ENCODE measurements around the gene TFAP2A.

GRCh38 chr6:10460096-10460495 is 45.2 kb upstream of the TFAP2A start:
- TF ChIP-seq POLR2A (IDR thresholded peaks at IDR 0.05) = no peak
- TF ChIP-seq, protein P1, sequence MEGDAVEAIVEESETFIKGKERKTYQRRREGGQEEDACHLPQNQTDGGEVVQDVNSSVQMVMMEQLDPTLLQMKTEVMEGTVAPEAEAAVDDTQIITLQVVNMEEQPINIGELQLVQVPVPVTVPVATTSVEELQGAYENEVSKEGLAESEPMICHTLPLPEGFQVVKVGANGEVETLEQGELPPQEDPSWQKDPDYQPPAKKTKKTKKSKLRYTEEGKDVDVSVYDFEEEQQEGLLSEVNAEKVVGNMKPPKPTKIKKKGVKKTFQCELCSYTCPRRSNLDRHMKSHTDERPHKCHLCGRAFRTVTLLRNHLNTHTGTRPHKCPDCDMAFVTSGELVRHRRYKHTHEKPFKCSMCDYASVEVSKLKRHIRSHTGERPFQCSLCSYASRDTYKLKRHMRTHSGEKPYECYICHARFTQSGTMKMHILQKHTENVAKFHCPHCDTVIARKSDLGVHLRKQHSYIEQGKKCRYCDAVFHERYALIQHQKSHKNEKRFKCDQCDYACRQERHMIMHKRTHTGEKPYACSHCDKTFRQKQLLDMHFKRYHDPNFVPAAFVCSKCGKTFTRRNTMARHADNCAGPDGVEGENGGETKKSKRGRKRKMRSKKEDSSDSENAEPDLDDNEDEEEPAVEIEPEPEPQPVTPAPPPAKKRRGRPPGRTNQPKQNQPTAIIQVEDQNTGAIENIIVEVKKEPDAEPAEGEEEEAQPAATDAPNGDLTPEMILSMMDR (IDR thresholded peaks at IDR 0.05) = no peak

Data from adrenal gland (tissue), 5 donors.